Measurements from ENCODE around the gene WWOX.
"Not testable (repeated sequence)": the region's sequence is repeated elsewhere in the genome, so short reads cannot be mapped to it uniquely, and the experiment has no call there.

WWOX gene

GRCh38 chr16:78099271-78100111 is at the start of gene WWOX:
WWOX (plus strand) TSS chr16:78099654.
- peak; percentile 95 for DNase-seq

GRCh38 chr16:78050734-78051400 is 48.6 kb upstream of the WWOX start:
- DNase-seq = no peak

GRCh38 chr16:78057803-78058564 is 41.5 kb upstream of the WWOX start:
- DNase-seq = no peak

DNA sequence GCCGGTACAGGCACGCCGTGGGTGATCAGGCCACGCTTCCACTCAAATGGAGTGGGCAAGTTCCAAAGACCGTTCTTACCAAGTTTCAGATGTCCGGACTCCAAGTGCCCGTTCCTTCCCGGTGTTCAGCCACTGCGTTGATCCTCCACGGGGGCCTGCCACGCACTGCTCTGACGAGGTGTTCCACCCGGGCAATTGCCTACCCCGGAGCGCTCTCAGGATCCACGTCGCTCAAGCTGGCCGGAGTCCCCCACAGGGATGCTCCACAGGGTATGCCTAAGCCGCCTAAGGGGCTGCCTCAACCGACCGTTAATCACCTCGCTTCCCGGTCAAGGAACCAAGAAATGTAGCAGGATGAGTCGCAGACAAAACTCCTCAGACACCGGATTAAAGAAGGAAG is 39.6 kb upstream of the WWOX start:
- not testable (repeated sequence) for DNase-seq

- DNase-seq = no peak
Measured at GRCh38 chr16:78060295-78060694, 39.2 kb upstream of the WWOX start.

DNA sequence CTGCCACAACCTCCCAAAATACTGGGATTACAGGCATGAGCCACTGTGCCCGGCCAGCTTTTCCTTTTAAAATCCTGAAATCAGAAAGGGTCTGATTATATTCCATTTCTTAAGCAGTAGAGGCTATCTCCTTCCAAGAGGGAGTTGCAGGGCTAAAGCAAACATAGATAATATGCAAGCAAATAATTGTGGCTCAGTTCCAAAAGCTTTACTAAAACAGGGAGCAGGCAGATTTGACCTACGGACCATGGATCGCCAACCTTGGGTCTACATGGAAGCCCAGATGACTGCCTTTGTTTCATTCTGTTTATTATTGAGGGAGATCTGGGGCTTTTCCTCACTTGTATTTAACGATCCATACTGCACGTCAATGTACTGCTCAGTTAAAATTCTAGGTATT is 38.6 kb upstream of the WWOX start:
- DNase-seq = no peak

GRCh38 chr16:78065319-78065718 is 34.1 kb upstream of the WWOX start:
- DNase-seq = no peak

- DNase-seq = no peak
Measured at GRCh38 chr16:78069913-78070312, 29.5 kb upstream of the WWOX start.

DNA sequence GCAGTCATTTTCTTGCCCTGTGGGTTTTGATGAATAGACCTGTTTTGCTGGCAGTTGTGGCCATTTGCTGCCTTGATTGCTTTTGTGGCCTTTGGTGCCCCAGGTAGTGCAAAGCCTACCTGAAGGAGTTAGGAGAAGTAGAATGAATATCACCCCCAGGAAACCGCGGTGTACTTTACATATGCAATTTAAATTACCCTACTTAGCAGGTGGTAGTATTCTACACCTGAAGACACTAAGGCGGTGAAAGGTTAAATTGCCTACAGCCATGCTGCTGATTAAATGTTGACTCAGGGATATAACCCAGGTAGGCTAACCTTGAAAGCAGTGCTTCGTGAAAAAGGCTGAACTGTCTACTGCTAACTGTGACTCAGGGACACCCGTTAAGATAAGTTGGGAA is 27.2 kb upstream of the WWOX start:
- DNase-seq = no peak

GRCh38 chr16:78075800-78076199 is 23.7 kb upstream of the WWOX start:
- no peak for DNase-seq

- no peak for DNase-seq
Measured at GRCh38 chr16:78081341-78081740, 18.1 kb upstream of the WWOX start.

GRCh38 chr16:78091419-78091818 is 8.0 kb upstream of the WWOX start:
- no peak for DNase-seq

- no peak for DNase-seq
Measured at GRCh38 chr16:78092758-78093157, 6.7 kb upstream of the WWOX start.

DNA sequence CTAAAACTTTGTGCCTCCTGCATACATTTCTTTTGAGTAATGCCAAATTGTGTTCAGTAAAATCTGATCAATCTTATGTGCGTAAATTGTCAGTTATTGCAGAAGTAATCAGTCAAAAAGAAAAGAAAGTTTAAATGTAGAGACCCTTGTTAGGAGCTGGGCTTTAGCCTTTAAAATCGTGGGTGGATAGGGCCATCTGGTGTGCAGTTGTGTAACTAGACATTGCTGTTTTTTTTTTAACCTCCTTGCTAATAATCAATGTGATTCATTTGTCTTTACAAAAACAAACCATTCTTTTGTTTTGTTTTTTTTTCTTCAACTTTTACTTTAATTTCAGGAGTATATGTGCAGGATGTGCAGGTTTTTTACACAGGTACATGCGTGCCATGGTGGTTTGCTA is 5.3 kb upstream of the WWOX start:
- no peak for DNase-seq

DNA sequence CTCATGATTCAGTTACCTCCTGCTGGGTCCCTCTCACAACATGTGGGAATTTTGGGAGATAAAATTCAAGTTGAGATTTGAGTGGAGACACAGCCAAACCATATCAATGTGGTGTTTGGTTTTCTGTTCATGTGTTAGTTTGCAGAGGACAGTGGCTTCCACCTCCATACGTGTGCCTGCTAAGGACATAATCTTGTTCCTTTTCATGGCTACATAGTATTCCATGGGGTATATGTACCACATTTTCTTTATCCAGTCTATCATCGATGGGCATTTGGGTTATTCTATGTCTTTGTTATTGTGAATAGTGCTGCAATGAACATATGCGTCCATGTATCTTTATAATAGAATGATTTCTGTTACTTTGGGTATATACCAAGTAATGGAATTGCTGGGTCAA is 4.5 kb upstream of the WWOX start:
- no peak for DNase-seq

GRCh38 chr16:78096386-78096785 is 3.1 kb upstream of the WWOX start:
- DNase-seq = no peak

DNA sequence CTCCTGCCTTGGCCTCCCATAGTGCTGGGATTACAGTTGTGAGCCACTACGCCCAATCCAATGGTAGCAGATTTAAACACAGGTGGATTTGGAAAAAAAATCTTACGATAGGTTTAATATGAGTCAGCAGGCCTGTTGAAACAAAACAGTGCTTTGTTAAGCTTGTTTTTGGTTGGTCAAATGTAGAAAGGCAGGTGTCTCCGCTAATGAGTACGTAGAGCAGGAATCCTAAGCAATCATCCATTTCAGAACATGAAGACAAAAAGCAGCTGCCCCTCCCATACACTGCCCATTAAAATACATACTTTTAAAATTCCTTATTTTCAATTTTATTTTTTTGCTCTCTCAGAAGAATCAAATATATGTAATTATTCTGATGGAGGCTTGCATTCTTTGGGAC is 1.9 kb upstream of the WWOX start:
- DNase-seq = no peak

- DNase-seq = no peak
Measured at GRCh38 chr16:78098087-78098486, 1.4 kb upstream of the WWOX start.

GRCh38 chr16:78098595-78099270 is 721 bp upstream of the WWOX start:
- DNase-seq = no peak

DNA sequence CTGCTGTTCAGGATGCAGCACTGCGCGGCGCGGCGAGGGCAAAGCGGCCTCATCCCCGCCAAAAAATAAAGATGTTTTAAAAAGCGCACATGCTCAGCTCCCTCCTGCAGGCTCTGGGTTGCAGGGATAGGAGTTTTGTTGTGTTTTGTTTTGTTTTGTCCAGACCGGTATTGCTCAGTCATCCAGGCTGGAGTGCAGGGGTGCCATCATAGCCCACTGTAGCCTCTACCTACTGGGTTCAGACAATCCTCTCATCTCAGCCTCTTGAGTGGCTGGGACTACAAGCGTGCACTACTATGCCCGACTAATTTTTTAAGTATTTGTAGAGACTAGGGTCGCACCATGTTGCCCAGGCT is 636 bp downstream of the WWOX start:
- DNase-seq = no peak

DNA sequence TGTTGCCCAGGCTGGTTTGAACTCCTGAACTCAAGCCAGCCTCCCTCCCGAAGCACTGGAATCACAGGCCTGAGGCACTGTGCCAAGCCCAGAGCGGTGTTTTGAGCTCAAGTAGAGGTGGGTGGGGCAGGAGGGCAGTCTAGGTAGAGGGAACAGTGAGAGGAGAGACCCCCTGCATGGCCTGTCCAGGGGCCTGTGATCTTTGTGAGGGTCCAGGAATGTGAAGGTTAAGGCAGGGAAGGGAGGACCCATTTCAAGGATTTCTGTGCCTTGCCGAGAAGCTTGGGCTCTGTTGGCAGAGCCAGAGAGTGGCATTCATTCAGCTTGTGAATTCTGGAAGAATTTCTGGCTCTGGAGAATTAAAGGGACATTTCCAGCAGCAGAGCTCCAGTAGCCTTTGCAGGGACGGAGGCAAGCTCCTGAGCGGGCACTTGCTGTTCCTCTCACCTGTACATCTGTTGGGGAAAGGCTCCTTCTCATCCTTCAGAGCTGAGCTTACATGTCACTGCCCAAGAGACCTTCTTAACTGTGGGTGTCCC is 2.7 kb downstream of the WWOX start:
- no peak for DNase-seq

GRCh38 chr16:78102865-78103264 is 3.4 kb downstream of the WWOX start:
- no peak for DNase-seq

GRCh38 chr16:78105517-78105916 is 6.1 kb downstream of the WWOX start:
- no peak for DNase-seq
